GM21528 (cell line): Measurements from ENCODE around the gene SLX4IP.
A peak's percentile ranks its signal among the peaks of the same experiment; 100 is the strongest.

Experiments used
- ATAC-seq: cut with Tn5 transposase; IDR thresholded peaks from one replicate; pipeline ENCODE4 v1.9.1; 2021; ENCODE audit warnings: mild to moderate bottlenecking, moderate library complexity; ENCODE audit not compliant: unreplicated experiment, low FRiP score

Gene SLX4IP

DNA sequence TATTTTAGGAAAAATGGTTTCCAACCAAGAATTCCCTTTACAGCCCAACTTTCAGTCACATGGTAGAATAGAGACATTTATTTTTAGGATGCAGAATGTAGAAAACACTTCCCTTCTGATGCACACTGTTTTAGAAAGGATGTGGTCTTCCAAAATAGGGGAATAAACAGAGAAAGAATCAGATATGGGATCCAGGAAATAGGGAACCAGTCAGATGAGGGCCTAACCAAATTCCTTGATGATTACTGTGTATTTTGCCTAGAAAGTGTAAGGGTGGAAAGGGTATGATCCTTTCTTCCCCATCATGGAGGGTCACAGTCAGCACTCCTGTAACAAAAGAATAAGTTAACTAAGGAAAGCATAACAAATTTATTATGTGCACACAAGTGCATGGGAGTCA is 27.4 kb downstream of the SLX4IP start:
- no peak for ATAC-seq

- ATAC-seq, result no peak
Observed at GRCh38 chr20:10463622-10464021, 28.5 kb downstream of the SLX4IP start.

- no peak for ATAC-seq
Observed at GRCh38 chr20:10465135-10465534, 30.0 kb downstream of the SLX4IP start.

DNA sequence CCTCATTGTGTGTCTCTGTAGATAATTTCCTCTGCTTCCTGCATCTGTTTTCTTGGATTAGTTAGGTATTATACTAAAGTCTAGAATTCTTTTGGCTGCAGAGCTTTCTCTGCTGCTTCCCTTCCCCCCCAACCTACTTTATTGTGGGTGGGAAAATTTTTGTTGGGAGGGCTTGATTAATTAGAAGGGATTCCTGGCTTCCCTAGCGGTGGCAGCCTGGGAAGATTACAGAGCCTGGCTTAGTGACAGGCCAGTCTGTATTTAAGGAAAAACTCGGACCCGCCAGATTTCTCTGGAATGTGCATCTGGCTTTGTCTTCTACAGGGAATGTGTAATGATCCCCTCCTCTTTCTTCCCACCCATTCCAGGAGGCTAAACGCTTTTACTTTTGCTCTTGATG is 31.2 kb downstream of the SLX4IP start:
- ATAC-seq, result no peak

- no peak for ATAC-seq
Observed at GRCh38 chr20:10466855-10467254, 31.8 kb downstream of the SLX4IP start.

- no peak for ATAC-seq
Observed at GRCh38 chr20:10467681-10468339, 32.7 kb downstream of the SLX4IP start.

DNA sequence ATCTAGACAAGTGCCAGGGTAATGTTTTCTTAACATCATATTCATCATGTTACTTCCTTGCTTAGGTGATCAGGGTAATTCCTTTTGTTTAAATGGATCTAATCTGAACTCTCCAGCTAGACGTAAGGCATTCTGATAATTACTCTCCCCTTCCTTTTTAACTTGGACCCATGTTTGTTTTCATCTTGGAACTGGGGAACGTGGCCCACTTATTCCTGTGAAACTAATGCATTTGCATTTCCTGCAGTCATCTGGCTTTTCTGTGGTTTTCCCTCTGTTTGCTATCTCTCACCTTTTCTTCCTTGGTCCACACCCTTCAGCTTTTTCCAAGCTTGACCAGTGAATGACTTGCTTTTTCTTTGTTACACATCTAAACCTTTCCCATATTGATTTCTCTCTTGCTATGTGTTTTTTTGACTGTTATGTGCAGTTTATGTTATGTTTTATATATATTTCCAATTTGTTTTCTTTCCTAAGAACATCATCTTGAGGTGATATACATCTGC is 33.3 kb downstream of the SLX4IP start:
- no peak for ATAC-seq

DNA sequence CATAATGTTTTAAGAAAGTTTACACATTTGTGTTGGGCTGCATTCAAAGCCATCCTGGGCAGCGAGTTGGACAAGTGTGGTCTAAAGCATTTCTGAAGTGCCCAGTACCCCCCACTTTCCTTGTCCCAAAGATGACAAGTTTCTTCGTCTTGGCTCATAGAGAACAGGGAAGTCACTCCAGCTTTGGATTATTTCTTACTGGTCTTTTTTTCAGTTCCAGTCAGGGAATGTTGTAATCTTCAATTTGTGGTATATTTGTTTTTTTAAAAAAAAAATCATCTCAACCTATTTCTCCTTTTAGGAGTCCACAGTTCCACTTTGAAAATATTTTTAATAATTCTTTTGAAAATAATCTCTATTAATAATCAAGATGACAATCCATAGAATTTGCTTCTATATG is 34.0 kb downstream of the SLX4IP start:
- no peak for ATAC-seq

- no peak for ATAC-seq
Observed at GRCh38 chr20:10469599-10469998, 34.5 kb downstream of the SLX4IP start.

- ATAC-seq, result no peak
Observed at GRCh38 chr20:10470276-10470675, 35.2 kb downstream of the SLX4IP start.

- no peak for ATAC-seq
Observed at GRCh38 chr20:10472871-10473270, 37.8 kb downstream of the SLX4IP start.

- ATAC-seq, result no peak
Observed at GRCh38 chr20:10474606-10475184, 39.6 kb downstream of the SLX4IP start.

DNA sequence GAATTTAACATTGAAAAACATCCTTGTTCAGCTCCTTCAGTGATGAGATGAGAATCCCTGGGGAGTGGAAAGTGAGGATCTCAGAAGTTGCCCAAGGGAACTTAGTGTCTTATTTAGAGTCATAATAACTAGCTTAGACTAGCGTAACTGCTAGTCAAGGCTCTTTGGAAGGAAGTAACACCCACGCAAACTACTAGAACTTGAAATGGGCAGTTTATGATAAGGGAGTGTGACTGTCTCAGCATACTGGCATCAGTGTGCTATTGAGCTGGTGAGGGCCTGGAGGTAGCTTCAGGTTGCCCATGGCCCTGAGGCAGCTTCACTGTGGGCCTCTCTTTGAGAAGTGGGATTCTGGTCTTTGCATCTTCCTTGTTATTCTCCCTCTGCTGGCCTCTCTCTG is 40.1 kb downstream of the SLX4IP start:
- ATAC-seq, result no peak

GRCh38 chr20:10476319-10476724 is 41.2 kb downstream of the SLX4IP start:
- peak; percentile 79 for ATAC-seq

DNA sequence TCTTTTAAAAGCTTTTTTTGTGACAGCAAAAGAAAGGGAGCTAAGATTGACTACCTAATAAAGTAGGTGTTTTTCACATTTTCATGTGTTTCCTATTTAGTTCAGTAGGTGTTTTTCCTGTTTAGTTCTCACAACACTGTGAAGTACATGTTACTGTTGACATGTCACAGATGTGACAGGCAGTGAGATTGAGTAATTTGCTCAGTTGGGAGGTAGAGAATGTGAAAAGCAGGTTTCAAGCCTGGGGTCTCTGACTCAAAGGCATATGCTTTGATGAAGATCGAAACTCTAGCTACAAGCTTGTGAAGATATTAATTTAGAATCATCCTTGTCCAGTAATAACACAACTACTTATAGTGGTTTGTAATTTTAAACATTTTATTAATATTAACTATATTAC is 43.1 kb downstream of the SLX4IP start:
- ATAC-seq, result peak; percentile 63

DNA sequence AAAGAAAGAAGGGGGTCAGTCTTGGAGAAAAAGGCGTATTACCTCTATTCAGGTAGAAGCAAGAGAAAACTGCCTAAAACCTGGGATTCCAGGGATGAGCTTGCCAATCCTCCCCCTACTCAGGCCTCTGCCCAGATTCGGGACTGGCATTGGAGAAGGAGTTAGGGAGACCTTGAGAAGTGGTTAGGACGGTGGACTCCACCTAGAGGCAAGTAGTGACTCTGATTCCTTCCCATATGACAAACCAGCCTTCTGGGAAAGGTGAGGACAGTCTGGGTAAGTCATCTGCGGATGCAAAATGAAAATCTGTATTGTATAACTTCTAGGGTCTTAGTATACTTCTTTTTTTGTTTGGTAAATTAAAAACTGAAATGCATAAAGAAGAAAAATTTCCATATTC is 43.8 kb downstream of the SLX4IP start:
- no peak for ATAC-seq

DNA sequence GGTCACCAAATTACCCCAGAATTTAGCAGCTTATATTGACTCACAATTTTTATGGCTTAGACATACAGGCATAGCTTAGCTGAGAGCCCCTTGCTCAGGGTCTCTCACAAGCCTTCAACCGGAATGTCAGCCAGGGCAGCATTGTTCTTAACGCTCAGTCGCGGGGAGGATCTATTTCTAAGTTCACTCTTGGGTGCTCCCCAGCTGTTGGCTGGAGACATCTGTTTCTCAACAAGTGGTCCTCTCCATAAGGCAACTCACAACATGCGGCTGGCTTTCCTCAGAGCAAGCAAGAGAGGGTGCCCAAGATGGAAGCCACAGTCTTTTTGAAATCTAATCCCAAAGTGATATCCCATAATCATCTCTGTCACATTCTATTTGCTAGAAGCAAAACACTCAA is 46.6 kb downstream of the SLX4IP start:
- no peak for ATAC-seq

DNA sequence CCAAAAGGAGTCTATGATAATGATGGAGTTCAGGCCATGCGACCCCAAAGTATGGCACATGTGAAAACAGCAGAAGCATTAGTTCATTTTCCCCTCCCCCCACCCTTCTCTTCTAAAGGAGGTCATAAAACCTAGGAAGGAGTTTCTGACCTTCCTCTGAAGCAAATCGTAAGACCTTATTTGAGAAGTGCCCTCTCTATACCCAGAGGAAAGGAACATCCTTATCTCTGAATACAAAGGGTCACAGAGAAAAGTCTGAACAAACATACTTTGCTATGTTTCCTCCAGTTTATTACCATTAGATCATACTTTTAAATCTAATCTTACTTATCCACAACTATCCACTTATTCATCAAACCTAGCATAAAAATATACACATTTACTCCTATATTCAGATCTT is 48.6 kb downstream of the SLX4IP start:
- ATAC-seq, result no peak

GRCh38 chr20:10487142-10488136 is 52.3 kb downstream of the SLX4IP start:
- no peak for ATAC-seq

- ATAC-seq, result no peak
Observed at GRCh38 chr20:10488534-10488933, 53.4 kb downstream of the SLX4IP start.

GRCh38 chr20:10489853-10490252 is 54.7 kb downstream of the SLX4IP start:
- ATAC-seq, result no peak
